ENCODE measurements around the gene MFSD6L.
"Not testable (repeated sequence)": the region's sequence is repeated elsewhere in the genome, so short reads cannot be mapped to it uniquely, and the experiment has no call there.

Gene MFSD6L

GRCh38 chr17:8825802-8826201 is 26.6 kb upstream of the MFSD6L start:
- DNase-seq = no peak

GRCh38 chr17:8823279-8823678 is 24.1 kb upstream of the MFSD6L start:
- no peak for DNase-seq

GRCh38 chr17:8822401-8823035 is 23.4 kb upstream of the MFSD6L start:
- no peak for DNase-seq

DNA sequence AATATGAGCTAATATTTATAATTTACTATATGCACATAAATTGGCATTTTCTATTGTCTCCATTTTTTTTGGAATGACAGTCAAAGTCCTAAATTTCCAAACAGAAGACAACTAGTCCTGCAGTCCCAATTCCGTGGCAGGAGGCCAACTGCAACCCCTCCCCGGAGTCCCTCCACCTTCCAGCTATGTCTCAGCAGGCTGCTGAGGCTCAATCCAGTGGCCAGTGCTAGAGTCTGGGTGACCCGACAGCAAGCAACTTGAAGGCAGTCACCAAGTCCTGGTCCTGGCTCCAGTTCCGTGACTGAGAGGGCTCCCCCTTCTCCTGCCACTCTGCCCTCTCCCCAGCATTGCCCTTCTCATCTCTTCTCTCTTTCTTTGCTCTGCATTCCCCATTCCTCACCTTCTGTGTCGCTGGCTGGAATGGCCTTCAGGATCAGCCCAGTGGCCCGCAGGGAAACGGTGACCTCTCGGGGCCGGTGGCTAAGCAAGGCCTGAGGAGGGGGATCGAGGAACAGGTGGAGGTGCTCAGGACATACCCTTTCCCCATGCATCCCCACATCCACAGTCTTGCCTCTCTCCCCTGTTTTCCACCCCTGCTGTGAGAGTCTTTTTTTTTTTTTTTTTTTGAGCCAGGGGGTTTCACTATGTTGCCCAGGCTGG is 22.4 kb upstream of the MFSD6L start:
- no peak for DNase-seq

DNA sequence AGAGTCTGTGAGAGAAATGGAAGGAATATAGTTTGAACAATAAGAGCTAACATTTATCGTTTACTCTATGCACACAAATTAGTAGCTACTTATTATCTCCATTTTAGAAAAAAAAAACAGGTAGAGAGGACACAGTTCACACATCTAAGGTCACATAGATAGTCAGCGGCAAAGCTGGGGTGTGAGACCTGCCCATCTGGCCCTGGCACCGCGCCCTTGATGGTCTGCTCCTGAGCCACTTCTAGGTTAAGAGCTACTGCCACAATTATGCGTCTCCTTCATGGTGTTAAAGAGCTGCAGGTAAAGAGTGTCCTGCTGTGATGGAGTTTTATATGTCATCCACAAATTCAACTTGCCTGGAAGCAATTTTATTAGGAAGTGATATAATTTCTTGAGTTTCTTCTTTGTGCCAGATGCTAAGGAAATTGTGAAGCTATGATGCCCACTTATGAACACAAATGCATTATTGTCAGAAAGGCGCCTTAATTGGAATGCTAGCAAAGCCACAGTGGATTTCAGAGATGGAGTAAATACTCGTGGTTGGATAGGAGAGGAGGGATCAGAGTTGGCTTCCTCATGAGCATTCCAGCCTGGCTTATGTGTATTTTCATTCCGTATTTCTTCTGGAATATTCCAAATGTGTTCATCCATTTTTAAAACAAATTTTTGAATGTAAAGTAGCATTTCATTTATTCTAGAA is 21.3 kb upstream of the MFSD6L start:
- no peak for DNase-seq

- no peak for DNase-seq
These were observed 19.6 kb upstream of the MFSD6L start for GRCh38 chr17:8818654-8819330.

DNA sequence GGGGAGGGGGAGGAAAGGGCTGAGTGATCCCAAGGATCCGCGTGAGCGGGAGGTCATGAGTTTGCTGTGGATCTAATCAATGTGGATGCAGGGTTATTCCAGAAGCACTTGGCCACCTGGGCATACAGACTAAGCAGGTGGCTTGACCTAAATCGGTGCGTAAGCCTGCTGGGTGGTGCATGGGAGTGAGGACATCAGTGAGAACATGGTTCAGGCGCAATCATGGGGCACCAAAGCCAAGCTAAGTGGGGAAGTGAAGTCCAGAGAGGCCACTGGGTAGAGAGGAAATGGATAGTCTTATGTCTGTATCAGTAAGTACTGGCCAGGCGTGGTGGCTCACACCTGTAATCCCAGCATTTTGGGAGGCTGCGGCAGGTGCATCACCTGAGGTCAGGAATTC is 18.9 kb upstream of the MFSD6L start:
- DNase-seq = no peak

- DNase-seq = no peak
These were observed 7.9 kb upstream of the MFSD6L start for GRCh38 chr17:8806926-8807550.

- DNase-seq = no peak
These were observed 7.2 kb upstream of the MFSD6L start for GRCh38 chr17:8806253-8806925.

DNA sequence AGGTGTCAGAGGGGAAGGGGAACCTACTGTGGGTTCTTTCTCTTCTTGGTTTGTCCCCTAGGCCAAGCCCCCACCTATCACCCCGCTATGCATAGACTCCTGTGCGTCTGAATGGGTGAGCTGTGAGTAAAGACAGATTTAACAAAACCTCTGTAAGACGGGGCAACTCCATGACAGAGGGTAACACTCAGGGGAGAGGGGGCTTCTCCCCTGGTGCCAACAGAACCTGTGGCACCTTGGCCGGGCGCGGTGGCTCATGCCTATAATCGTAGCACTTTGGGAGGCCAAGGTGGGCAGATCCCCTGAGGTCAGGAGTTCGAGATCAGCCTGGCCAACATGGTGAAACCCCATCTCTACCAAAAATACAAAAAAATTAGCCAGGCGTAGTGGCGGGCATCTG is 6.2 kb upstream of the MFSD6L start:
- not testable (repeated sequence) for DNase-seq

- no peak for DNase-seq
These were observed 4.6 kb upstream of the MFSD6L start for GRCh38 chr17:8803531-8804420.

GRCh38 chr17:8801135-8801840 is 2.1 kb upstream of the MFSD6L start:
- no peak for DNase-seq

GRCh38 chr17:8800656-8801055 is 1.5 kb upstream of the MFSD6L start:
- DNase-seq = no peak

DNA sequence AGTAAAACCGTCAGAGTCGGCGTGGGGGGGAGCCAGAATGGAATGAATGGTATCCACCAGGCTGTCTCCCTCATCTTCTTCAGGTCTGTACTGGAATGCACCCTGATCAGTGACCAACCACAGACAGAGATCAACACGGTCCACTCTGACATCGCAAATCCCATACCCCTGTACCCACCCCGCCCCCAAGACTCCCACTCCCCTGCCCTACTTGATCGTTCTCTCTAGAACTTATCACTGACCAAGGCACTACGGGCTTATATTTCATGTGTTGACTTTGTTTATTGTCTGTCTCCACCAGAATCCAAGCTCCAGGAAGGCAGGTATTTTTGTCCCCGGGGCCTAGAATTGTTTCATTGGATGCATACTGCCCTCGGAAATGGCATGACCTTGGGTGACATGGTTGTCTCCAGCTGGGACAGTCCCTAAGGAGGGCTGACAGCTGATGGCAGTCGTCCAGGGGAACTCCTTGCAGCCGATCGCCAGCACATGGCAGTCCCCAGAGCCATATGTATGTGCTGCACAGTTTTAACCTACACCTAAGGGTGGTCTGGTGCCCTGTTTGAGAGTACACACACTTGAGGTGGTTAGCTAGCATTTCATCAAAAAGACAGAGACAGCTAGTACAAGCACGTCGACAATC is 526 bp upstream of the MFSD6L start:
- no peak for DNase-seq

DNA sequence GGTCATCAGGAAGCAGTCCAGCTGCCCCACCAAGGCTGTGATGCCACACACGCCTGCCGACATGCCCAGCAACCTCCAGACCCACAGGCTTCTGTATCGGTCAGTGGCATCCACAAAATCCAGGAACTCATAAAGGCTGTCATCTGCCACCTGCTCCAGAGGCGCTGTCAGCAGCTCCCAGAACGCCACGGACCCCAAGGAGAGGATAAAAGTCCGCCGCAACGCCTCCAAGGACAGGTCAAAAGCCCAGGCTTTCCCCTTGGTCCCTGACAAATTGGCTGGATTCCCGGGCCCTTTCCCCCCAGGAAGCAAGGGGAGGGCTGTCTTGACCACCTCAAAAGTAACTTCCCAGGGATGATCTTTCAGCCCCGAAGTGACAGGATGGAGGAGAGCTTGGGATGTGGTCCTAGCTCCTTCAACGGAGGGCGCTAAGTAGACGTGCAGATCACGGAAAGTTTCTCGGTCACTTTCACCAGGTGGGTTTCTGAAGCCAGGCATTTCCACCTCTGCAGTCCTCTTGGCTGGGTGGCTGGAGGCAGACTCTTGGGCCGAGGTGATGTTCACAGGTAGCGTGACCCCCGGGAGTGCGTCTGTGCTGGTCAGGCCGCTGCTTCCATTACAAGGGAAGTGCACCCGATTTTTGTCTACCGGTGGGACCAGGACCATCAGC is 854 bp downstream of the MFSD6L start:
- DNase-seq = no peak

DNA sequence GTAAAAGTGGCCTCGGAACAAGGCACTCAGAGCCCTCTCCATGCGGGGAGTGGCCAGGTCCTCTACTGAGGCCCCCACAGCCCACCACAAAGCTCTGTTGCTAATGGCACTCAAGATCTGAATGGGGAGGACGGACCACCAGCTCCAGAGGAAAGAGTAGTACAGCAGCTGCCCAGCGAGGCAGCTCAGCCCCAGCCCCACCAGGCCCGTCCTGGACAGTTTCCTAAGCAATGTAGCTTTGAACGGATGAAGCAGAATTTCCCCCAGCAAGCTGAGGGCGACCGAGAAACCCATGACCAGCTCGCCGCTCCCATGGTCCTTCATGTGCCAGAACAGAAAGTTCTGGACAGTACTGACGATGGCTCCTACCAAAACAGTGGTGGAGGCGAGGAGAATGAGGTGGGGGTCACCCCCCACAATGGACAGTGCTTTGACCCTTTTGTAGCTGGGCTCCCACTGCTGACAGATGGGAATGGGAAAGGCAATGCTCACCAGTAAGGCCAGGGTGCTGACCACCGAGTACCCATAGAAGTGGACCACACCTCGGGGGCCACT is 1.5 kb downstream of the MFSD6L start:
- DNase-seq = no peak

GRCh38 chr17:8794636-8795035 is 4.5 kb downstream of the MFSD6L start:
- no peak for DNase-seq

DNA sequence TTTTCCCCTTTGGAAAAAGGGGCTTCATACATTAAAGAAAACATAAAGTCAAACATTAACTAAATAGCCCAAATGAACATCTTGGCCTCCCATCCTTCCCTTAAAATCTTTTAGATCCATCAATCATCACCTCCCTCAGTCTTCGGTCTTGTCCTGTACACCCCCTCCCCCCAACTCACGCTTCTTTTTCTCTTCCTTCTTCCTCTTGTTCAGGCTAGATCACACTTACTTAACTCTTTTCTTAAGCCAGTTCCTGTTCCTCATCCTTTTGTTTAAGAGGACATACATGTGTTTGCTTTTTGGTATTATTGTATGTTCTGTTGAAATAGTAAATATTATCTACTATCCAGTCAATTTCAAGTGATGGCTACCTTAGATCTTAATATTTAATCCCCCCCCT is 5.5 kb downstream of the MFSD6L start:
- DNase-seq = no peak

DNA sequence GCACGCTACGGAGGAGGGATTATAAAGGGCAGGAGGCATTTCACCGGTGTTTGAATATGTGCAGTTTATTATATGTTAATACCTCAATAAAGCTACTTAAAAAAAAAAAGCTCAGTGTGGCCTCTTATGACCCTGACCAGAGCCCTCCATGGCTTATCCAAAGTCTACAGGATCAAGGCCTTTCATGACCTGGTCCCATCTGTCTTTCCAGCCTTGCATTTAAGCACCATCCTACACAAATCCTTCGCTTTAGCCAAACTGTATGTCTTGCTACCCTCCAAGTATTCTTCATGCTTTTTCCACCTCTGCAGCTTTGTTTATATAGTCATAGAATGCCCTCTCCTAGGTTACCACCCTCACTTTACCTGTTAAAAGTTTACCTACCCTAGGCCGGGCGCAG is 6.5 kb downstream of the MFSD6L start:
- DNase-seq = no peak

DNA sequence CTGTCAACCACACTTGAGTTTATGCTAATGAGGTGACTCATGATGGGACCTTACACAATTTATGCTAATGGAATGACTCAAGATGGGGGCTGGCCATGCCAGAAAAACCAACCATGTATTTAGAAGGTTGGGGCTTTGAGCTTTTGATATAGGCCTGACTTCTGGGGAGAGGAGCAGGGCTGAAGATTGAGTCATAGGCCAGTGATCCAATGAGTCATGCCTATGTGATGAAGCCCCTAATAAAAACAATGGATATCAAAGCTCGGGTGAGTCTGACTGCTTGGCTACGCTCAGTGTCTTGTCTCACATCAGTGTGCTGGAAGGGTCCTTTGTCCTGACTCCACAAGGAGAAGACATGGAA is 7.3 kb downstream of the MFSD6L start:
- no peak for DNase-seq
